ENCODE measurements around the gene GNG3. TPM values are rescaled to one million over a fixed set of nuclear protein-coding genes. Genes with fewer than 3 reads are reported as not detected.

Gene GNG3
- total and polyA plus RNA-seq, 2 of the 8 experiments (the other 6 are each of a cell fraction or from before 2014, with no cell fraction given): 4.9 to 12.1 TPM

DNA sequence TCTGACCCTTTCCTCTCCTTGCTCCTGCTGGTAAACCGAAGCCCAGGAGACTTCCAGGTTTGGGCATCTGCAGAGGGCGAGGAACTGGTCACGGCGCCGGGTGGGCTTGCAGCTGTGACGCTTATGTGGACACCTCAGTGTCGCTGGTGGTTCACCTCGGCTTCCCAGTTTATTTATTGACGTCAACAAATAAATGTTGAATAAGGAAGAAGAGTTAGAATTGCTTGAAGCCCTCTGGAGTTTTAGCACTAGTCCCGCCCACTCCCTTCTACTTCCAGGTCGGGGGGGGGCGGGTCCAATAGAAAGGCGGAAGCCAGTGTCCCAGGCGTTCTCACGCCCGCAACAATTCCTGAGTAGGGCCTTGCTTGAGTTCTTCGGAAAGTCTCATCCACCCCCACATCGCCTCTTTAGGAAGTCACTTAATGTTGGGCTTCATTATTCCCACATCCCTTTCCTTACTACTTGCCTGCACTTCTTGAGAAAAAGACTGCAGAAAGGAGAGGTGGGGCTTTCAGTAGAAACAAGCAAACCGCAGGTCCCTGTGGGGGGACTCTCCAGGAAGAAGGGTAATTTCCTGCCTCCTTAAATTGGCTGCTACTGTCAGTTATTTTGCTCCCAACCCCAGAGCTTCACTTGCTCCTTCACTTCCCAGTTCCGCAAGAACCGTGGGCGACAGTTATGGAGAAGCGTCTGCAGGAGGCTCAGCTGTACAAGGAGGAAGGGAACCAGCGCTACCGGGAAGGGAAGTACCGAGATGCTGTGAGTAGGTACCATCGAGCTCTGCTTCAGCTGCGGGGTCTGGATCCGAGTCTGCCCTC is 20.9 kb downstream of the GNG3 start, which contains the start of gene TTC9C:
TSS of gene TTC9C (plus strand) at position 316 of the 818 bp plus-strand sequence. CDS start at position 679, 363 bp downstream.
- Histone ChIP-seq H4K8ac (ENCODE audit: extremely low read depth, insufficient read depth, low read length) (peak within 1 kb of the TSS; percentile 91), H3K9me3 (ENCODE audit: insufficient read depth in 2 of 2, low read depth in 1 of 2, low read length in 1 of 2) (no peaks in the 10 kb centered on the region), H3K18ac (ENCODE audit: extremely low read depth, low read length) (peak within 1 kb of the TSS; percentile 99), H3K27me3 (replicated peaks in 1 of 4; ENCODE audit: control insufficient read depth in 3 of 4, extremely low read depth in 1 of 4, insufficient read depth in 3 of 4, low read length in 3 of 4) (no peaks in the 10 kb centered on the region), H3K79me1 (ENCODE audit: low read depth, low read length) (0 out of 2 replicates have a peak, but pooled peaks cover 2% of the 10 kb centered on the region), H2BK20ac (ENCODE audit: low read length) (no peak within 1 kb of the TSS), H4K20me1 (replicated peaks in 1 of 2; ENCODE audit: control insufficient read depth in 1 of 2, insufficient read depth in 2 of 2, low read length in 2 of 2) (peaks cover 12 to 17% of the 10 kb centered on the region in 2 experiments), H3K9ac (replicated peaks in 1 of 4; ENCODE audit: extremely low read depth in 1 of 4, low read depth in 3 of 4, low read length in 3 of 4) (peak within 1 kb of the TSS; percentile 88 to 92 (median 92)), H4K5ac (ENCODE audit: insufficient read length, low read depth, low read length) (peak within 1 kb of the TSS; percentile 97), H2BK15ac (ENCODE audit: low read length) (peak within 1 kb of the TSS; percentile 50; the same call in 1 of the 2 replicates), H2BK12ac (ENCODE audit: low read depth, low read length) (0 out of 2 replicates have a peak within 1 kb of the TSS, but pooled peaks have one; percentile 10), H3K56ac (replicated peaks; ENCODE audit: insufficient read length, low read depth, low read length) (peak within 1 kb of the TSS; percentile 89), H3K23ac (ENCODE audit: insufficient read length) (no peak within 1 kb of the TSS), H3K79me2 (ENCODE audit: control insufficient read depth in 1 of 2, insufficient read depth in 2 of 2, low read length in 2 of 2) (peaks cover 18 to 67% of the 10 kb centered on the region in 2 experiments), H2BK120ac (replicated peaks; ENCODE audit: low read depth, low read length) (peak within 1 kb of the TSS; percentile 82), H3K4ac (replicated peaks; ENCODE audit: insufficient read length, low read depth, low read length) (peak within 1 kb of the TSS; percentile 80), H3K14ac (ENCODE audit: insufficient read length) (no peak within 1 kb of the TSS), H2AFZ (ENCODE audit: low read length) (peak within 1 kb of the TSS; percentile 60; the same call in 1 of the 2 replicates), H4K91ac (replicated peaks; ENCODE audit: insufficient read length, low read length) (peak within 1 kb of the TSS; percentile 96), H2AK5ac (ENCODE audit: low read depth, low read length) (no peak within 1 kb of the TSS), H3K4me2 (ENCODE audit: insufficient read depth in 1 of 2, low read depth in 2 of 2, low read length in 2 of 2) (peak within 1 kb of the TSS; percentile 85 to 93), H2BK5ac (ENCODE audit: low read depth, low read length) (peak within 1 kb of the TSS; percentile 91), H3K4me3 (ENCODE audit: extremely low read depth in 1 of 4, insufficient read depth in 2 of 4, low read depth in 3 of 4, low read length in 4 of 4) (peak within 1 kb of the TSS; percentile 87 to 98 (median 96)), H3K4me1 (replicated peaks in 1 of 4; ENCODE audit: control insufficient read depth in 3 of 4, insufficient read depth in 4 of 4, low read length in 3 of 4) (no peaks in the 10 kb centered on the region; a peak in 3 of 7 replicates), H3K23me2 (ENCODE audit: low read depth, low read length) (peaks cover 16% of the 10 kb centered on the region), H3K27ac (ENCODE audit: low read depth, low read length) (peak within 1 kb of the TSS; percentile 92), H3K36me3 (ENCODE audit: control insufficient read depth in 2 of 4, insufficient read depth in 4 of 4, low read length in 3 of 4) (peaks cover 4 to 21% (median 7%) of the 10 kb centered on the region in 4 experiments; a peak in 6 of 8 replicates)
- ChIA-PET POLR2A (ENCODE audit: partially characterized antibody) (interaction anchor here (0.6 to 10.9 kb wide), 27 partner anchors 9 to 274 kb away, joined by 3 to 192 read pairs (median 5); partner anchors contain the start of genes BSCL2, C11orf98, CSKMT and GNG3), CTCF (ENCODE audit: partially characterized antibody) (interaction anchor here (1.4 to 6.1 kb wide), 5 partner anchors 24 to 59 kb away, joined by 4 to 45 read pairs (median 6); partner anchors contain the start of genes TAF6L and TMEM179B)
- DNase-seq (ENCODE audit: low read depth in 1 of 2, low spot score in 2 of 2) (peak in 1 of 2 experiments; percentile 80), FAIRE-seq (no peak)
- WGBS, 2 experiments (ENCODE audit: extremely low coverage in 1 of 2, insufficient coverage in 1 of 2, insufficient read length in 1 of 2, insufficient replicate concordance in 2 of 2, low coverage in 1 of 2, low lambda C conversion rate in 2 of 2, missing lambda C conversion rate in 1 of 2): 4% methylated on average over 29 of the region's 29 CpGs; no CpG with 5 or more reads in 1 of the 2 experiments
- TF ChIP-seq PHF8 (conservative IDR thresholded peaks at IDR 0.05; ENCODE audit: low read depth, low read length): peak; percentile 52
- no peak for TF ChIP-seq NANOG (IDR thresholded peaks at IDR 0.05; ENCODE audit: insufficient read depth, low read depth, low read length, poor library complexity, severe bottlenecking)
- TF ChIP-seq POLR2A (IDR thresholded peaks at IDR 0.05; ENCODE audit: control extremely low read depth in 1 of 2, low read depth in 2 of 2, low read length in 2 of 2): 0 out of 3 replicates have a peak, but pooled peaks of 1 of the 2 experiments have one; percentile 33
- no peak for TF ChIP-seq BACH1 (IDR thresholded peaks at IDR 0.05; ENCODE audit: low read length)
- TF ChIP-seq E2F6 (IDR thresholded peaks at IDR 0.05): no peak
- peak; percentile 10; the same call in 1 of the 2 replicates for TF ChIP-seq RBBP5 (IDR thresholded peaks at IDR 0.05; ENCODE audit: borderline replicate concordance, low read depth, low read length)
- TF ChIP-seq, protein P1, sequence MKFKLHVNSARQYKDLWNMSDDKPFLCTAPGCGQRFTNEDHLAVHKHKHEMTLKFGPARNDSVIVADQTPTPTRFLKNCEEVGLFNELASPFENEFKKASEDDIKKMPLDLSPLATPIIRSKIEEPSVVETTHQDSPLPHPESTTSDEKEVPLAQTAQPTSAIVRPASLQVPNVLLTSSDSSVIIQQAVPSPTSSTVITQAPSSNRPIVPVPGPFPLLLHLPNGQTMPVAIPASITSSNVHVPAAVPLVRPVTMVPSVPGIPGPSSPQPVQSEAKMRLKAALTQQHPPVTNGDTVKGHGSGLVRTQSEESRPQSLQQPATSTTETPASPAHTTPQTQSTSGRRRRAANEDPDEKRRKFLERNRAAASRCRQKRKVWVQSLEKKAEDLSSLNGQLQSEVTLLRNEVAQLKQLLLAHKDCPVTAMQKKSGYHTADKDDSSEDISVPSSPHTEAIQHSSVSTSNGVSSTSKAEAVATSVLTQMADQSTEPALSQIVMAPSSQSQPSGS (IDR thresholded peaks at IDR 0.05; ENCODE audit: low read length): no peak
- peak; percentile 89 for TF ChIP-seq GABPA (IDR thresholded peaks at IDR 0.05; ENCODE audit: borderline replicate concordance, insufficient read depth, low read length)
